Fibroblast of peridontal ligament (primary cell): ENCODE data around the gene P2RX7.

Experiments
- DNase-seq: peaks from one replicate; pipeline ENCODE4 v3.0.0-alpha.2; 2010; ENCODE audit errors: extremely low read depth

P2RX7 gene

DNA sequence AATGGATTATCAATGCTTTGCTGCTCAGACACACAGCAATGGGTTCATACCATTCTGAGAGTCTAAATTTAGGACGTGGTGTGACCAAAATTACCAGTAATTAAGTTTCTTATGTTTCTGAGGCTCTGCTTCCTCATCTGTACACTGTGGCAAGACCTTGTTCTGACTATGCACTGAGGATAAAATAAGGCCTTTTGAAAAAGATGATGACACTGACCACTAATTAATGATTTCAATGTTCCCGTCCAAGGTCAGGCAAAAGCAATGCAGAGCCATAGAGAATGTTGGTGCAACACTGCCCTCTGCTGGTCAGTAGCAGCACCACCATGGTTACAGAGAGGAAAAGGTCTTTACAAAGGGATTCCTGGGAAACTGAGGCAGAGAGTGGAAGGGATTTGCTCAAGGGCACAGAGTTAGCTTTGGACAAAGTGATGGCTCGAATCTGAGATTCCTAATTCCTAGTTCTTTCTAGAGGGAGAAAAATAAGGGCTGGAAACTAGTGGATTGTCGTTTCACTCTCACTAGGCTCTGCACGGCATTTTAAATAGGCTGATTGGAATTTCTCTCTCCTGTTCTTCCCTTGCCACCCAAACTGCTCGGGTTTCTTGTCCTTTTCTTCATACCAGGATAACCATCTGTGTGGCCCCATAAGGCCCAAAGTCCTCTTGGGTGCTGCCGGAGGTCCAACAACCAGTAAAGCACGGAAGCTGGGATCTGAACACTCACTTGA lies 22.3 kb upstream of the P2RX7 start:
- DNase-seq: peak; percentile 86

GRCh38 chr12:121111684-121112083 lies 21.0 kb upstream of the P2RX7 start:
- DNase-seq: no peak

- no peak for DNase-seq
Observed at GRCh38 chr12:121112496-121112895, 20.2 kb upstream of the P2RX7 start.

GRCh38 chr12:121113057-121113456 lies 19.6 kb upstream of the P2RX7 start:
- no peak for DNase-seq

DNA sequence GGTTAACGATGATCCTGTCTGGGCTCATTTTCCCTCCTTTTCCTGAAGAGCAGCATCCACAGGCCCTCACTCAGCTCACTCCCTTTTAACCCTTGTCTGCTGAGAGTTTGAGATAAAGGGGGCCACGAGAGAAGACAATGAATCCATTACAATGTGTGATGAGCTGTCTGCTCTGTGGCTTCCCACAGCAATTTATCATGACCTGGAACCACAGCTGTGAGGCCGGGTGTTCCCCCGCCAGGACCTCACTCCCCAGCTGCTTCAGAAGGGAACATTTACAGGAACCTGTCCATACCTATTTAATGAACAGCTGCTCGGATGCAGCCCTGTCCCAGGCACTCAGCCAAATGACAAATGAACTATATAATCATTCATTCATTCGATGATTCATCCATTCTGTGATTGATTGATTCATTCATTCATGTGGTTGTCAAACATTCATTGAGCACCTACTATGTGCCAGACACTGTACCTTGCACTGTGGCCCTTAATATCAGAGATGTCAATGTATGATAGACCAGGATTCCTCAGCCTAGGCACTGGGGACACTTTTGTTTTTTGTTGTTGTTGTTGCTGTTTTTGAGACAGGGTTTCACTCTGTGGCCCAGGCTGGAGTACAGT lies 18.5 kb upstream of the P2RX7 start:
- no peak for DNase-seq

- no peak for DNase-seq
Observed at GRCh38 chr12:121114806-121115205, 17.9 kb upstream of the P2RX7 start.

- DNase-seq: no peak
Observed at GRCh38 chr12:121115530-121115929, 17.1 kb upstream of the P2RX7 start.

GRCh38 chr12:121116318-121117225 lies 16.1 kb upstream of the P2RX7 start:
- DNase-seq: no peak

GRCh38 chr12:121117226-121117777 lies 15.4 kb upstream of the P2RX7 start:
- no peak for DNase-seq

DNA sequence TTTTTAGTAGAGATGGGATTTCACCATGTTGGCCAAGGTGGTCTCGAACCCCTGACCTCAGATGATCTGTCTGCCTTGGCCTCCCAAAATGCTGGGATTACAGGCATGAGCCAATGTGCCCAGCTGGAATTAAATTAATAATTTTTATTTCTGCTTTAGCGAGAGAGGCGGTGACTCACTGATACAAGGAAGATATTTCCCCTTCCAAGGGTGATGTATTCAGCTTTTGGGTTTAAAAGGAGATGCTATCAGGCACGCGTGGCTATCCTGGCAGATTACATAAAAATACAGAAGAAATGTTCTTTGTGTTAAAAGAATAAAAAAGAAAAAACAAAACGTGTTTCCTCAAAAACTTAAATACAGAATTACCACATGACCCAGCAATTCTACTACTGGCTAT lies 12.4 kb upstream of the P2RX7 start:
- no peak for DNase-seq

DNA sequence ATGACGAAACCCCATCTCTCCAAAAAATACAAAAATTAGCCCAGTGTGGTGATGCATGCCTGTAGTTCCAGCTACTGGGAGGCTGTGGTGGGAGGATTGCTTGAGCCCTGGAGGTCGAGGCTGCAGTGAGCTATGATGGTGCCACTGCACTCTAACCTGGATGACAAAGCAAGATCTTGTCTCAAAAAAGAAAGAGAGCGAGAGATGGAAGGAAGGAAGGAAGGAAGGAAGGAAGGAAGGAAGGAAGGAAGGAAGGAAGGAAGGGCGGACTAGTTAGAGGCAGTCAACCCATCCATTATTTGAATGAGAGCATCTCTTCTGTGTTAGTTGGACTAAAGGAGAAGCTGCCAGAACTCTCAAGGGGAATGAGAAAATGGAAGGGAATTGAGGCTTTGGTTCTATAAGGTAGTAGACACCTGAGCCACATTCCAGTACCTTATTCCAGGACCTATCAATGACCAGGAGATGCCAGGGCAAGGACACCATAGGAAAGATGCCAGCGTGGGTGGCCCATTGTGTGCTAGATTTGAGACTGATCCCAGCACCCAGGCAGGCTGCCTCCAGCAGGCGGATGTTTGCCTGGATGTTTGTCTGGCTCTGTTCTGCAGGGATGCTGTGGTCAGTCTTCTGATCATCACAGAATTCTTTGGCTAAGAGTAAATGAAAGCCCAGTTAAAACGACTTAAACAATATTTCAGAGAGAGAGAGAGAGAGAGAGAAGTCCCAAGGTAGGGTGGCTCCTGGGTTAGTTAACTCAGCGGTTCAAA lies 11.5 kb upstream of the P2RX7 start:
- DNase-seq: no peak

DNA sequence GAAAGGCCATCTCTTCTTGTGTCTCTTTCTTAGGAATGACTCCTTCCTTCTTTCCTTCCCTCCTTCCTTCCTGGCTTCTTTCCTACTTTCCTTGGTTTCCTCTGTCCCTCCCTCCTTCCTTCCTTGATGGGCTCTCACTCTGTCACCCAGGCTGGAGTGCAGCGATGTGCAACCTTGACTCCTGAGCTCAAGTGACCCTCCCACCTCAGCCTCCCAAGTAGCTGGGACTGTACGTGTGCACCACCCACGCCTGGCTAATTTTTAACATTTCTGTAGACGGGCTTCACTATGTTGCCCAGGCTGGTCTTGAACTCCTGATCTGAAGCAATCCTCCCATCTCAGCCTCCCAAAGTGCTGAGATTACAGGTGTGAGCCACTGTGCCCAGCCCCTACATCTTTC lies 10.9 kb upstream of the P2RX7 start:
- DNase-seq: no peak

DNA sequence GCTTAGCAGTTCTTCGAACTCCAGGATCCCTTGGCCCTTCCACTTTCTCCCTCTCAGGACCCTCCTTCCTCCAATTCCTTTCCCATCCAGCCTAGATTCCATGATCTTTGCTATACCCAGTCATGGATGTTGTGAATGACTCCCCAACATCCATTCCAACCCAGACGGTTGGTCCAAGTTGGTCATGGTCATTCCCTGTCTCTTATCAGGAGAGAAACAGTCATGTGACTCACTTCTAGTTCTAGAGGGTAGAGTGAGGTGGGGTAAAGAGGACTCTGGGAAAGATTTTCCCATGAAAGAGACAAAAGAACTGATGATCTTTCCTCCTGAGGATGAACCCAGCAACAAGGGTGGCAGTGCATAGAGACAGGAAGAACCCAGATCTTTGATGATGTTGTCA lies 9.2 kb upstream of the P2RX7 start:
- no peak for DNase-seq

- peak; percentile 79 for DNase-seq
Observed at GRCh38 chr12:121124402-121125109, 8.1 kb upstream of the P2RX7 start.

- no peak for DNase-seq
Observed at GRCh38 chr12:121127501-121127900, 5.2 kb upstream of the P2RX7 start.

GRCh38 chr12:121128908-121129810 lies 3.5 kb upstream of the P2RX7 start:
- peak; percentile 74 for DNase-seq

DNA sequence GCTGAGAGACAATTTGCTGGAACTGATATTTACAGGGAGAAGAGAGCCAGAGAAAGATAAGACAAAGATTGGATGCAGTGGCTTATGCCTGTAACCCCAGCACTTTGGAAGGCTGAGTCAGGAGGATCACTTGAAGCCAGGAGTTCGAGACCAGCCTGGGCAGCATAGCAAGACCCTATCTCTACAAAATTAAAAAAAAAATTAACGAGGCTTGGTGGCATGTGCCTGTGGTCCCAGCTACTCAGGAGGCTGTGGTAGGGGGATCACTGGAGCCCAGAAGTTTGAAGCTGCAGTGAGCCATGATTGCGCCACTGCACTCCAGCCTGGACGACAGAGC lies 2.9 kb upstream of the P2RX7 start:
- DNase-seq: no peak

GRCh38 chr12:121130866-121131373 lies 1.8 kb upstream of the P2RX7 start:
- no peak for DNase-seq

- no peak for DNase-seq
Observed at GRCh38 chr12:121131941-121132341, 735 bp upstream of the P2RX7 start.

- DNase-seq: no peak
Observed at GRCh38 chr12:121133838-121134237, 1.2 kb downstream of the P2RX7 start.
